ENCODE data around the gene CHD9NB.
"Not testable (repeated sequence)": the region's sequence is repeated elsewhere in the genome, so short reads cannot be mapped to it uniquely, and the experiment has no call there.

DNA sequence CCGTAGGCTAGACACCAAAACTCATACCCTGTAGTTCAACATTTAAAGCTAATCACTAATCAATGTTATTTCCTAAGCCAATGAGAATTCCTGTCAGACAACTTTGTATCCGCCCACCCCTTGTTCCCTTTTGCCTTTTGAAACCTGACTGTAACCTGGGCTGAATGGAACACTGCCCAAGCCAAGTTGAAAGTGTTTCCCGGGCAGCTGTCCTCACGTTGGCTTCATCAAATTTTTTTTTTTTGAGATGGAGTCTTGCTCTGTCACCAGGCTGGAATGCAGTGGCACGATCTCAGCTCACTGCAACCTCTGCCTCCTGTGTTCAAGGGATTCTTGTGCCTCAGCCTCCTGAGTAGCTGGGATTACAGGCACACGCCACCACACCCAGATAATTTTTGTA is 16.0 kb downstream of the CHD9NB start:
- TF ChIP-seq, protein P1, sequence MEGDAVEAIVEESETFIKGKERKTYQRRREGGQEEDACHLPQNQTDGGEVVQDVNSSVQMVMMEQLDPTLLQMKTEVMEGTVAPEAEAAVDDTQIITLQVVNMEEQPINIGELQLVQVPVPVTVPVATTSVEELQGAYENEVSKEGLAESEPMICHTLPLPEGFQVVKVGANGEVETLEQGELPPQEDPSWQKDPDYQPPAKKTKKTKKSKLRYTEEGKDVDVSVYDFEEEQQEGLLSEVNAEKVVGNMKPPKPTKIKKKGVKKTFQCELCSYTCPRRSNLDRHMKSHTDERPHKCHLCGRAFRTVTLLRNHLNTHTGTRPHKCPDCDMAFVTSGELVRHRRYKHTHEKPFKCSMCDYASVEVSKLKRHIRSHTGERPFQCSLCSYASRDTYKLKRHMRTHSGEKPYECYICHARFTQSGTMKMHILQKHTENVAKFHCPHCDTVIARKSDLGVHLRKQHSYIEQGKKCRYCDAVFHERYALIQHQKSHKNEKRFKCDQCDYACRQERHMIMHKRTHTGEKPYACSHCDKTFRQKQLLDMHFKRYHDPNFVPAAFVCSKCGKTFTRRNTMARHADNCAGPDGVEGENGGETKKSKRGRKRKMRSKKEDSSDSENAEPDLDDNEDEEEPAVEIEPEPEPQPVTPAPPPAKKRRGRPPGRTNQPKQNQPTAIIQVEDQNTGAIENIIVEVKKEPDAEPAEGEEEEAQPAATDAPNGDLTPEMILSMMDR (IDR thresholded peaks at IDR 0.05) = not testable (repeated sequence)
- TF ChIP-seq POLR2A (IDR thresholded peaks at IDR 0.05) = not testable (repeated sequence)
